ENCODE data around the gene RHOA. TPM values are rescaled to one million over a fixed set of nuclear protein-coding genes. Genes with fewer than 3 reads are reported as not detected.

RHOA gene
- total and polyA plus RNA-seq, 2 of the 4 experiments (the other 2 are of a cell fraction) = 383 to 879 TPM

GRCh38 chr3:49313896-49314688 lies 97.7 kb downstream of the RHOA start:
- BruUV-seq (replicated peaks) = no TSS peak
- POLR2A ChIA-PET (ENCODE audit: unreplicated experiment) = interaction anchor here (0.7 kb wide), 1 partner anchor 93 kb away, joined by 3 read pairs; no protein-coding TSS in a partner anchor

More at GRCh38 chr3:49313896-49314688, 97.7 kb downstream of the RHOA start:
- dilution Hi-C loops (cut with HindIII; ENCODE audit: low sequenced_read_pairs, unreplicated experiment) (no loop called here), intact Hi-C loops (cut with micrococcal nuclease) (no loop called here), in situ Hi-C loops (cut with MboI; ENCODE audit: low sequenced_read_pairs) (no loop called here)
- no peaks in the 10 kb centered on the region for H3K27me3 ChIP-seq (ENCODE audit: control insufficient read depth, insufficient read depth, low read length)
- H3K4me2 ChIP-seq (ENCODE audit: low read depth, low read length) = no peak overlapping the region
- DNase-seq (peak; percentile 60), ATAC-seq (ENCODE audit: low read depth) (no peak)
- no peak overlapping the region for H3K27ac ChIP-seq (ENCODE audit: insufficient read depth, low read length)
- no peak overlapping the region for H3K56ac ChIP-seq (ENCODE audit: extremely low read depth, insufficient read depth, low read length)
- H3K4ac ChIP-seq (ENCODE audit: low read depth, low read length) = no peak overlapping the region
- H3K79me1 ChIP-seq (ENCODE audit: low read depth in 1 of 2, low read length in 2 of 2) = peaks cover 0 to 44% of the 10 kb centered on the region in 2 experiments; a peak in 2 of 4 replicates
- no CpG with 5 or more reads among the region's 1 CpG for WGBS, 2 experiments (ENCODE audit: extremely low coverage in 2 of 2, insufficient read length in 1 of 2)
- H4K91ac ChIP-seq (ENCODE audit: insufficient read depth, low read depth, low read length) = no peak overlapping the region
- H3K18ac ChIP-seq (ENCODE audit: low read depth, low read length) = no peak overlapping the region
- no peaks in the 10 kb centered on the region for H3K4me1 ChIP-seq (ENCODE audit: control insufficient read depth, insufficient read depth, low read length)
- H3K9me3 ChIP-seq (ENCODE audit: control insufficient read depth, insufficient read depth, low read length) = no peaks in the 10 kb centered on the region
- H3K4me3 ChIP-seq (ENCODE audit: insufficient read depth, low read depth, low read length) = no peak overlapping the region
- H3K23ac ChIP-seq (ENCODE audit: low read depth, low read length) = peak overlapping the region; percentile 62; the same call in 1 of the 2 replicates
- H2AK5ac ChIP-seq (ENCODE audit: low read depth, low read length) = 0 out of 2 replicates have a peak overlapping the region, but pooled peaks have one; percentile 4
- no peak overlapping the region for H3K9ac ChIP-seq (ENCODE audit: low read depth, low read length)
- H2BK120ac ChIP-seq (ENCODE audit: low read depth, low read length) = no peak overlapping the region
- no peak overlapping the region for H2AFZ ChIP-seq (replicated peaks; ENCODE audit: low read length, poor library complexity)
- peaks cover 9% of the 10 kb centered on the region for H3K9me1 ChIP-seq (ENCODE audit: insufficient read depth, low read length)
- H2AK9ac ChIP-seq (replicated peaks; ENCODE audit: low read depth, low read length, poor library complexity) = peak overlapping the region; percentile 73
- H3K36me3 ChIP-seq (ENCODE audit: control insufficient read depth, insufficient read depth, low read length) = peaks cover 49% of the 10 kb centered on the region
- H4K20me1 ChIP-seq (ENCODE audit: insufficient read depth, low read length) = 0 out of 2 replicates have a peak, but pooled peaks cover 3% of the 10 kb centered on the region
- H2BK20ac ChIP-seq (ENCODE audit: low read depth, low read length) = no peak overlapping the region
- no peak overlapping the region for H3K14ac ChIP-seq (replicated peaks; ENCODE audit: low read depth, low read length)
- H2BK15ac ChIP-seq (ENCODE audit: low read depth, low read length) = no peak overlapping the region
- H4K5ac ChIP-seq (ENCODE audit: low read depth, low read length) = no peak overlapping the region
- no peak overlapping the region for H4K8ac ChIP-seq (ENCODE audit: low read depth in 2 of 2, low read length in 2 of 2)
- H2BK5ac ChIP-seq (ENCODE audit: low read depth, low read length, poor library complexity, severe bottlenecking) = peak overlapping the region; percentile 13
- no peak for TF ChIP-seq MAFK (IDR thresholded peaks at IDR 0.05; ENCODE audit: low read depth, low read length)
- no peak for TF ChIP-seq MAZ (IDR thresholded peaks at IDR 0.05; ENCODE audit: borderline replicate concordance, low read depth, low read length)
- no peak for TF ChIP-seq MXI1 (IDR thresholded peaks at IDR 0.05; ENCODE audit: borderline replicate concordance, low read depth, low read length)
- TF ChIP-seq BHLHE40 (IDR thresholded peaks at IDR 0.05; ENCODE audit: low read depth, low read length) = no peak
- no peak for TF ChIP-seq SMC3 (IDR thresholded peaks at IDR 0.05; ENCODE audit: low read depth, low read length)
- TF ChIP-seq, protein P1, sequence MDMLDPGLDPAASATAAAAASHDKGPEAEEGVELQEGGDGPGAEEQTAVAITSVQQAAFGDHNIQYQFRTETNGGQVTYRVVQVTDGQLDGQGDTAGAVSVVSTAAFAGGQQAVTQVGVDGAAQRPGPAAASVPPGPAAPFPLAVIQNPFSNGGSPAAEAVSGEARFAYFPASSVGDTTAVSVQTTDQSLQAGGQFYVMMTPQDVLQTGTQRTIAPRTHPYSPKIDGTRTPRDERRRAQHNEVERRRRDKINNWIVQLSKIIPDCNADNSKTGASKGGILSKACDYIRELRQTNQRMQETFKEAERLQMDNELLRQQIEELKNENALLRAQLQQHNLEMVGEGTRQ (IDR thresholded peaks at IDR 0.05; ENCODE audit: low read depth, low read length) = no peak
- TF ChIP-seq RFX5 (IDR thresholded peaks at IDR 0.05; ENCODE audit: low read depth, low read length) = no peak
- TF ChIP-seq RCOR1 (IDR thresholded peaks at IDR 0.05; ENCODE audit: insufficient replicate concordance, low read length) = no peak
- no peak for TF ChIP-seq ELK1 (IDR thresholded peaks at IDR 0.05; ENCODE audit: borderline replicate concordance, low read depth, low read length)
- TF ChIP-seq FOS (IDR thresholded peaks at IDR 0.05; ENCODE audit: low read depth, low read length) = no peak
- TF ChIP-seq NFE2L2 (IDR thresholded peaks at IDR 0.05; ENCODE audit: low read depth, low read length) = no peak
- CTCF ChIA-PET = interaction anchor here (0.6 kb wide), 1 partner anchor 971 kb away, joined by 4 read pairs; no protein-coding TSS in a partner anchor

Measured in IMR-90 (cell line).